ENCODE data around the gene CD55.

- TF ChIP-seq CTCF (conservative IDR thresholded peaks at IDR 0.05; ENCODE audit: low read depth, low read length) (peak; percentile 98), EZH2phosphoT487 (IDR thresholded peaks at IDR 0.05; ENCODE audit: borderline replicate concordance, low read length) (no peak)
Observed at GRCh38 chr1:207404849-207405525, 83.5 kb downstream of the CD55 start.

Data from PC-3 (cell line).